HFFc6 (cell line): Measurements from ENCODE around the gene SNCB. TPM values are rescaled to one million over a fixed set of nuclear protein-coding genes. Genes with fewer than 3 reads are reported as not detected.

Source experiments
- DNase-seq: peaks from one replicate; pipeline ENCODE4 v3.0.0-alpha.2; 2018
- H3K27ac Mint-ChIP-seq: 2 replicates; pipeline ENCODE4 v1.8.0; 2020; ENCODE audit warnings: mild to moderate bottlenecking, mixed read lengths
- H3K27me3 Mint-ChIP-seq: 2 replicates; pipeline ENCODE4 v1.8.0; 2021; ENCODE audit warnings: mild to moderate bottlenecking, moderate library complexity, mixed read lengths; ENCODE audit not compliant: insufficient read depth
- H3K36me3 Mint-ChIP-seq: 2 replicates; pipeline ENCODE4 v1.8.0; 2021; ENCODE audit warnings: low read depth, mixed read lengths
- H3K4me1 Mint-ChIP-seq: 2 replicates; pipeline ENCODE4 v1.8.0; 2020; ENCODE audit warnings: low read depth, mixed read lengths
- H3K4me3 Mint-ChIP-seq: 2 replicates; pipeline ENCODE4 v1.8.0; 2020; ENCODE audit warnings: mild to moderate bottlenecking, moderate library complexity, mixed read lengths
- H3K9me3 Mint-ChIP-seq: 2 replicates; pipeline ENCODE4 v1.8.0; 2020; ENCODE audit warnings: mild to moderate bottlenecking, mixed read lengths
- CTCF ChIP-seq: fragments of 200-600 bp; sonication (generic); IDR thresholded peaks from 2 replicates; pipeline ENCODE4 v1.5.0; 2021; ENCODE audit warnings: antibody characterized with exemption, mild to moderate bottlenecking
- total RNA-seq, 6 experiments: library from RNA; stranded (reverse); fragmentation: NEBNext Ultra II Directional; extraction: Animal tissue kit (Norgen Biotek cat#: 25700); gene quantifications; 2 replicates in 1 of 6; 3 replicates in 5 of 6; pipeline ENCODE4 v1.2.3, GENCODE V29; 2021

The SNCB gene
- total RNA-seq, 6 experiments from 2014 or later = not detected

- H3K9me3 Mint-ChIP-seq = no peaks in the 10 kb centered on the region; the same call in 1 of the 2 replicates
- peaks cover 6% of the 10 kb centered on the region; the same call in 1 of the 2 replicates for H3K36me3 Mint-ChIP-seq
- peaks cover 48% of the 10 kb centered on the region for H3K27me3 Mint-ChIP-seq
- no peak for DNase-seq
- no peaks in the 10 kb centered on the region for H3K4me1 Mint-ChIP-seq
- no peak for TF ChIP-seq CTCF
- H3K4me3 Mint-ChIP-seq = no peak overlapping the region
- no peak overlapping the region for H3K27ac Mint-ChIP-seq
Measured at GRCh38 chr5:176639208-176639607, 8.9 kb upstream of the SNCB start.

GRCh38 chr5:176638437-176638836 lies 8.1 kb upstream of the SNCB start:
- H3K4me1 Mint-ChIP-seq = no peaks in the 10 kb centered on the region
- no peak for TF ChIP-seq CTCF
- peaks cover 56% of the 10 kb centered on the region for H3K27me3 Mint-ChIP-seq

GRCh38 chr5:176637556-176637955 lies 7.2 kb upstream of the SNCB start:
- H3K4me1 Mint-ChIP-seq = no peaks in the 10 kb centered on the region
- H3K27me3 Mint-ChIP-seq = peaks cover 61% of the 10 kb centered on the region
- no peak overlapping the region for H3K27ac Mint-ChIP-seq
- H3K36me3 Mint-ChIP-seq = peaks cover 6% of the 10 kb centered on the region; the same call in 1 of the 2 replicates
- no peak for DNase-seq
- H3K9me3 Mint-ChIP-seq = no peaks in the 10 kb centered on the region; the same call in 1 of the 2 replicates
- TF ChIP-seq CTCF = no peak
- H3K4me3 Mint-ChIP-seq = no peak overlapping the region

More at GRCh38 chr5:176638437-176638836, 8.1 kb upstream of the SNCB start:
- no peak overlapping the region for H3K4me3 Mint-ChIP-seq
- H3K27ac Mint-ChIP-seq = no peak overlapping the region
- peaks cover 6% of the 10 kb centered on the region; the same call in 1 of the 2 replicates for H3K36me3 Mint-ChIP-seq
- no peak for DNase-seq
- no peaks in the 10 kb centered on the region; the same call in 1 of the 2 replicates for H3K9me3 Mint-ChIP-seq

GRCh38 chr5:176636426-176636825 lies 6.1 kb upstream of the SNCB start:
- Mint-ChIP-seq H3K4me1 (no peaks in the 10 kb centered on the region), H3K36me3 (peaks cover 6% of the 10 kb centered on the region; the same call in 1 of the 2 replicates), H3K27ac (no peak overlapping the region), H3K4me3 (no peak overlapping the region), H3K9me3 (no peaks in the 10 kb centered on the region; the same call in 1 of the 2 replicates), H3K27me3 (peaks cover 67% of the 10 kb centered on the region)
- no peak for DNase-seq
- no peak for TF ChIP-seq CTCF

GRCh38 chr5:176633598-176633997 lies 3.3 kb upstream of the SNCB start:
- H3K36me3 Mint-ChIP-seq = peaks cover 6% of the 10 kb centered on the region; the same call in 1 of the 2 replicates
- peaks cover 2% of the 10 kb centered on the region for H3K4me1 Mint-ChIP-seq
- no peak overlapping the region for H3K4me3 Mint-ChIP-seq
- no peaks in the 10 kb centered on the region; the same call in 1 of the 2 replicates for H3K9me3 Mint-ChIP-seq
- TF ChIP-seq CTCF = no peak
- no peak for DNase-seq
- no peak overlapping the region for H3K27ac Mint-ChIP-seq
- peaks cover 73% of the 10 kb centered on the region for H3K27me3 Mint-ChIP-seq
